Activated naive CD8-positive, alpha-beta T cell treated with anti-CD3 and anti-CD28 coated beads, Interleukin-2, amount 10 ng/mL, durations not matched to agents 7 days and 5 days (primary cell): ENCODE data around the gene BLCAP. TPM values are rescaled to one million over a fixed set of nuclear protein-coding genes. Genes with fewer than 3 reads are reported as not detected.

Experiments used
- ATAC-seq: fragments of 150-1000 bp; cut with Tn5 transposase; one replicate; pipeline ENCODE4 v1.10.0; 2021; ENCODE audit warnings: low read depth, moderate library complexity
- POLR2A ChIA-PET: fragments of 350-600 bp; sonication (Branson Sonifier 250); formaldehyde crosslinking; loops from one replicate; lab custom pipeline; 2021; ENCODE audit warnings: antibody characterized with exemption; lab: Charles Lee
- DNase-seq: peaks from one replicate; pipeline ENCODE4 v3.0.0; 2021
- H3K27ac Mint-ChIP-seq: one replicate; pipeline ENCODE4 v1.8.0; 2022; ENCODE audit warnings: mild to moderate bottlenecking, mixed read lengths
- H3K27me3 Mint-ChIP-seq: one replicate; pipeline ENCODE4 v1.8.0; 2022; ENCODE audit warnings: mild to moderate bottlenecking, moderate library complexity, mixed read lengths
- H3K36me3 Mint-ChIP-seq: one replicate; pipeline ENCODE4 v1.8.0; 2021; ENCODE audit warnings: mild to moderate bottlenecking, mixed read lengths
- H3K4me1 Mint-ChIP-seq: one replicate; pipeline ENCODE4 v1.8.0; 2021; ENCODE audit warnings: mixed read lengths
- H3K4me3 Mint-ChIP-seq: one replicate; pipeline ENCODE4 v1.8.0; 2022; ENCODE audit warnings: mild to moderate bottlenecking, moderate library complexity, mixed read lengths
- H3K9me3 Mint-ChIP-seq: one replicate; pipeline ENCODE4 v1.8.0; 2021; ENCODE audit warnings: mixed read lengths
- total RNA-seq, 2 experiments: library from RNA; stranded (reverse); gene quantifications; one replicate each; pipeline ENCODE4 v1.2.3, GENCODE V29; 2021

The BLCAP gene
- total RNA-seq, 2 experiments from 2014 or later = 51.0 to 54.6 TPM

DNA sequence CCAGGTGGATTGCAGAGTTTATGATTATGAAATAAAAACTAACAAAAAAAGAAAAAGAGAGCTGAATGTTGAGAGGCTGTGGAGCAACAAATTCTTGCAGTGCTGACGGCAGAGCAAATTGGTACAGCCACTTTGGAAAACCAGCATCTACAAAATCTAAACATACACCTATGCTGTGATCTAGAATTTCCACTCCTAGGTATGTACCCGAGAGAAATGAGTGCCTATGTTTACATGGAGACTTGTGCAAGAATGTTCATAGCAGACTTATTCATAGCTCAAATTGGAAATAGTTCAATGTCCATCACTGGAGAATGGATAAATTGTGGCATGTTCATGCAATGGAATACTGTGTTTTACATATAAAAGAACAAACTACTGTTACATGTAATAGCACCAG is 3.0 kb upstream of the BLCAP start:
- ATAC-seq = no peak
- peaks cover 30% of the 10 kb centered on the region for H3K4me1 Mint-ChIP-seq
- no peak overlapping the region for H3K4me3 Mint-ChIP-seq
- no peaks in the 10 kb centered on the region for H3K36me3 Mint-ChIP-seq
- no peak overlapping the region for H3K27ac Mint-ChIP-seq
- POLR2A ChIA-PET = no interaction called here
- no peak for DNase-seq
- peaks cover 2% of the 10 kb centered on the region for H3K27me3 Mint-ChIP-seq
- H3K9me3 Mint-ChIP-seq = no peaks in the 10 kb centered on the region

DNA sequence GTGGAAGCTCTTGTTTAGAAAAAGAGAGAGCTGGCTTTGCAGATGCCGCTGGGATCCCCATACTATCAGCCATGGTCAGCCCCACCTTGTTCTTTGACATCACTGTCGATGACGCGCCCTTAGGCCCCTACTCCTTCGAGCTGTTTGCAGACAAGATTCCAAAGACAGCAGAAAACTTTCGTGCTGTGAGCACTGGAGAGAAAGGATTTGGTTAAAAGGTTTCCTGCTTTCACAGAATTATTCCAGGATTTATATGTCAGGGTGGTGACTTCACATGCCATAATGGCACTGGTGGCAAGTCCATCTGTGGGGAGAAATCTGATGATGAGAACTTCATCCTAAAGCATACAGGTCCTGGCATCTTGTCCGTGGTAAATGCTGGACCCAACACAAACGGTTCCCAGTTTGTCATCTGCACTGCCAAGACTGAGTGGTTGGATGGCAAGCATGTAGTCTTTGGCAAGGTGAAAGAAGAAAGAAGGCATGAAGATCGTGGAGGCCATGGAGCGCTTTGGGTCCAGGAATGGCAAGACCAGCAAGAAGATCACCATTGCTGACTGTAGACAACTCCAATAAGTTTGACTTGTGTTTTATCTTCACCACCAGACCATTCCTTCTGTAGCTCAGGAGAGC is 2.4 kb upstream of the BLCAP start:
- no peak for DNase-seq
- Mint-ChIP-seq H3K4me1 (peaks cover 33% of the 10 kb centered on the region), H3K27ac (no peak overlapping the region), H3K4me3 (no peak overlapping the region), H3K36me3 (no peaks in the 10 kb centered on the region), H3K27me3 (peaks cover 2% of the 10 kb centered on the region), H3K9me3 (no peaks in the 10 kb centered on the region)
- POLR2A ChIA-PET = no interaction called here
- no peak for ATAC-seq

DNA sequence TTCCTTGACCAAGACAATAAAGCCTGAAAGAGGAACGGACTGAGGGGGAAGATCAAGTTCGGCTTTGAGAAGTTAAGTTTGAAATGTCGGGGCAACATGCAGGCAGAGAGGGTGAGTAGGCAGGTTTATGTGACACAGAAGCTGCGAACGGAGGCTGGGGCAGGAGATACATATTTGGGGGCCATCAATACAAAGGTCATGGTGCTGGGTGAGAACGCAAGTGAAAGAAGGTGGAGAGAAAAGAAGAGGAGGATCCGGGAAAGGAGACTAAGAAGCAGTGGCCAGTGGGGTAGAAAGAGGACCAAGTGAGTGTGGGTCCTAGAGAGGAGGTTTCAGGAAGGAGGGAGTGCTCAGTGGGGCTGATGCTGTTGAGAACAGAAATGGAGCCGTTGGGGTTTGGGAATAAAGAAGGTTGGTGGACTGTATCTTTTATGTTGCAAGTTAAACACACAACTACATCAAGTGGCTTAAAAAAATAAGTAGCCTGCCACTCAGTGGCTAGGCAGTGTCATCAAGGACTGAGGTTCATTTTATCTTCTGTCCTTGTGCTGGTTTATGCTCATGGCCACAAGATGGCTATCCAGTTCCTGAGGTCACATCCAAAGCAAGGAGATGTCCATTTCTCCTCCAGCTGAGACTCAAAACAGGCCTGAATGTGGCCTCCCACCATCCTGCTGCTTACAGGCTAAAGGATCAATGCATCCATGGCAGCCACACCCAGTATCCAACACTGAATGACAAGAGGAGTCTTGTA is 1.7 kb upstream of the BLCAP start:
- Mint-ChIP-seq H3K27me3 (peaks cover 2% of the 10 kb centered on the region), H3K36me3 (no peaks in the 10 kb centered on the region), H3K27ac (no peak overlapping the region), H3K4me1 (peaks cover 36% of the 10 kb centered on the region), H3K9me3 (no peaks in the 10 kb centered on the region), H3K4me3 (peak overlapping the region; percentile 8)
- no peak for DNase-seq
- no peak for ATAC-seq
- POLR2A ChIA-PET = interaction anchor here (1.0 to 1.3 kb wide), 2 partner anchors 265 to 340 kb away, joined by 3 to 4 read pairs; no protein-coding TSS in a partner anchor

DNA sequence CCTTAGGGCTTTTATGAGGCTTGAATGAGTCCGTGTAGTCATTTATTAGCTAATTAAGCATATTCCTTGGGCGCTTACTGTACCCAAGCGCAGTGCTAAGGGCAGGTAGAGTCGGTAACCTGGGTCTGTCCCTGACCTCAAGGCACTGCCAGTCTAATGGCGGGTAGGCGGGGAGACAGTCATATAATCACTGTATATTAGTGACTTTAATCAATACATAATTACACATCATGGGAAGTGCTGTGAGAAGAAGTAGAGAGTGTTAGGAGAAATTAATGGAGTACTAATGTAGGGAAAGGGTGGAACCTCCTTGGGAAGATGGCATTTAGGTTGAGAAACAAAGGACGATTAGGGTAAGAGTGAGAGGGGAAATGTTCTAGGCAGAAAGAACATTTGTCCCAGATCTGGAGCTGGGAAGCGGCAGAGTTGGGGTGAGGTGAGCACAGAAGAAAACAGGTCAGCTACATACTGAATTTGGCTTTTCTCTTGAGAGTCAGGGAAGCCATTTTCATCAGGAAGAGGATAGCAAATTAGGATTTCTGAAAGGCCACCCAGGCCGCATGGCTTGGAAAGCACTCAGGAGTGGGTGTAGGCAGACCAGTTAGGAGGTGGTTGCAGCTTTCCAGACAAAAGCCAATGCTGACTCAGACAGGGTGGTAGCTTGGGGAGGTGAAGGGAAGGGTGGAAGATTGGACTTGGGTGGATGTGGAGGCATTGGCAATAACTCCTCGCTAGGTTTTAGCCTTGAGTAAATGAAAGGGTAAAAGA is 954 bp upstream of the BLCAP start:
- POLR2A ChIA-PET = interaction anchor here (0.5 to 1.3 kb wide), 4 partner anchors 149 to 778 kb away, joined by 3 to 4 read pairs (median 3); no protein-coding TSS in a partner anchor
- H3K27me3 Mint-ChIP-seq = peaks cover 2% of the 10 kb centered on the region
- no peak for DNase-seq

DNA sequence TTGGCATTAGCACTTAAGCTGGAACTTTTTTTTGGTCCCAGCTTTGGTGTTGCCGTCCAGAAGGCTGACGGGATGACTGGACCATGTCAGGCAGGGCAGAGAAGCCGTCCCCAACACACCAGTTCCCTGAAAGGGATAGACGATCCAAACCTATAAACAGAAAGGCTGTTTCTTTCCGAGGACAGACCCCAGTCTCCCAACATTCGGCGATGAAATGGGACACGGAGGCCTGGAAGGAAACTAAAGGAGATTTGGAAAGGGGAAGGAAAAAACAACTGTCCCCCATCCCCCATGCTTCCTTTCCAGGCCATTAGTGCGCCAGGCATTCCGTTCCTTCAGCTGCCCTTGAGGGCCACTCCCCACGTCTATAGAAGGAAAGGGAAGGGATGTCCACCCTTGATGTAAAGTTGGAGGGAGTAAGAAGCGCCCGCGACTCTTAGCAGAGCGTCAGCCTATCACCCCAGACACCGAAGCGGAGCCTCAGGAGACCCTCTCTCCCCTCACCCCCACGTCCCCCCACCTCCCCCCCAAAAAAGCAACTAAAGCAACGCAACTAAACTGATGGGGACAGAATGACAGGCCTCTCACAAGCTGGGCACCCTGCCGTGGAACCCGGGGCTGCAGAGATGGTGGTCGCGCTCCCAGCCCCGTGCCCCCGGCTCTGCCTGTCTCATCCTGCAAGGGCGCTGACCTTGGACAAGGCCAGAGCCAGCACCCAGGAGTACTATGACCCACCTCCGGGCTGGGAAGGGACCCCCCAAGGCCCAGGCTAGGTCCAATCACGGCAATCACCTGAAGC is 638 bp downstream of the BLCAP start:
- POLR2A ChIA-PET = no interaction called here
- ATAC-seq (no peak), DNase-seq (no peak)
- Mint-ChIP-seq H3K27me3 (peaks cover 2% of the 10 kb centered on the region), H3K4me3 (peak overlapping the region; percentile 89), H3K9me3 (no peaks in the 10 kb centered on the region), H3K36me3 (peaks cover 1% of the 10 kb centered on the region), H3K4me1 (peaks cover 39% of the 10 kb centered on the region), H3K27ac (peak overlapping the region; percentile 98)

More for the DNA sequence above, 954 bp upstream of the BLCAP start:
- Mint-ChIP-seq H3K4me3 (peak overlapping the region; percentile 89), H3K9me3 (no peaks in the 10 kb centered on the region), H3K27ac (peak overlapping the region; percentile 98), H3K4me1 (peaks cover 36% of the 10 kb centered on the region), H3K36me3 (no peaks in the 10 kb centered on the region)
- ATAC-seq = peak; percentile 2

DNA sequence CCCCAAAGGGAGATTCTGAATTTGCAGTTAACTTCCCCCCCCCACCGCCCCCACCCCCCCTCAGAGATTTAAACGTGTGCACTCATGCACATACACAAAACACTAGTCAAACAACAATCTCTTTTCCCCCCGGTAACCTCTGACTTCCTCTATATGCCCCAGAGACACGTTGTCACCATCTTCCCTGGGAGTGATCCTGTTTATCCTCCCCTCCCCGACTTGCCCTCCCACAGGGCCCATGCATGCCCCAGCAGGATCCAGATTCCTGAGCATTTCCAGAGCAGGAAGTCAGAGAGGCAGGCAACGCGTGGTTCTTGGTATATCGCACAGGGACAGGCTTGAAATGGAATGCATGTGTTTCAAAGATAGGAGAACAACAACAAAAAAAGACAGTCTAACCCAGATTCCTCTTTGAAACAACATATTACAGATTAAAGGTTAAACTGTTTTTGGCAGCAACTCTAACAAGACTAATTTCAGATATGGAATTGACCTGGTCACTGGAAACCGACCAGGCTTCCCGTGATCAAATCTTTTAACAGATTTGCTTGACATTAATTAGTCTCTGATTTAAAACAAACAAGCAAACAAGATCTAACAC is 1.3 kb downstream of the BLCAP start:
- DNase-seq = no peak
- no peaks in the 10 kb centered on the region for H3K9me3 Mint-ChIP-seq
- POLR2A ChIA-PET = no interaction called here
- peaks cover 2% of the 10 kb centered on the region for H3K27me3 Mint-ChIP-seq
- peaks cover 1% of the 10 kb centered on the region for H3K36me3 Mint-ChIP-seq
- peak overlapping the region; percentile 98 for H3K27ac Mint-ChIP-seq
- ATAC-seq = no peak
- H3K4me3 Mint-ChIP-seq = peak overlapping the region; percentile 89
- peaks cover 41% of the 10 kb centered on the region for H3K4me1 Mint-ChIP-seq

DNA sequence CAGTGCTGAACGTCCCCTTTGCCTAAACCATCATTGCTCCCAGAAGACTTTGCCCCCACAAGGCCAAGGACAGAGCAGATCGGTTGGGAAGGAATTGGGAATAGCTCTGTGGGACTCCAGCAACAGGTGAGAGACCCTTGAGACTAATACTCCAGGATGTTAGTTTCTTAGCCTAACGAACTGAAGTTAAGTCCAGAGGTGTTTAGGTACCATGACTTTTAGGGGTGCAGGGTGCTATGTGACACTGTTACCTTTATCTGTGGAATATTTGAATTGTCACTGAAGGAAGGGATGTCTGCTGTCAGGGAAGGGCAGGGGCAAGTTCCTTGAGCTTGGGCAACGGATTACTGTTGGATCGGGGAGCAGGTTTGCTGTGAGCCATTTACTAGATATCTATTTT is 1.9 kb downstream of the BLCAP start:
- H3K27me3 Mint-ChIP-seq = no peaks in the 10 kb centered on the region
- peak overlapping the region; percentile 89 for H3K4me3 Mint-ChIP-seq
- H3K27ac Mint-ChIP-seq = no peak overlapping the region
- H3K9me3 Mint-ChIP-seq = no peaks in the 10 kb centered on the region
- POLR2A ChIA-PET = no interaction called here
- H3K4me1 Mint-ChIP-seq = peaks cover 41% of the 10 kb centered on the region
- ATAC-seq (no peak), DNase-seq (no peak)
- H3K36me3 Mint-ChIP-seq = peaks cover 2% of the 10 kb centered on the region

DNA sequence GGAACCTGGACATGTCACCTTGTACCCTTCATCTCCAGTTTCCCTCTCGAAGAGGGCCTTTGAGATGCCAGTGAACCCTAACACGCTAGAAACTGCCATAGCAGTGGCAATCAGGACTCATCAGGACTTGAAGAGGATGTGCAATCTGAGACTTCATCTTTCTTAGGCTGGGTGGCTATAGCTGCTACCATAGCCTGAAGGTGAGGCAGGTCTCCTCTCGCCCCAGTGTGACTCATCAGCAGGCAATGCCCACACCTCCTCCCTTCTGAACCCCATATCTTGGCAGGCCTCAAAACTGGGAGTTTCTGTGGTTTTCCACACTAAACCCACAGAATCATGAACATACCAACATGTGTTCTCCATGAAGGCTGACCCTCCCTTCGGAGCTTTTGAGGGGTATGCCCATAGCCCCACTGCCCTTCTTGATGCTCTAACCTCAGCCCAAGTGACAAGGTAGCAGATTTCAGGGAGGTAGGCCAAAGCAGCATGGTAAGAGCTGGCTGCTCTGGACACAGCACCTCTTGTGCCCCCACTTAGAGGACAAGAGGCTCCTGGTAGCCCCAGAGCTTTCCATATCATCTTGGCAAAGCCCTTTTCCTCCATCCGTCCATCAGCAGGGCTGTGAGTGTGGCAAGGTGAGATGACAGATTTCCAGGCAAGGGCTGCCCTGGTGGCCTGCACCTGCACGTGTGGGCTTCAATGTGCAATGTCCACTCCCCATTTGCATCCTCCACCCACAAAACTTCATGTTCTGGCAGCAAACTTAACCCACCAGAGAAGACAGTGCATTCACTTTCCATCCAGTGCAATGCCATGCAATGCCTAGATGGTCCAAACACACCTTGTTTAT is 2.6 kb downstream of the BLCAP start:
- Mint-ChIP-seq H3K9me3 (no peaks in the 10 kb centered on the region), H3K27ac (no peak overlapping the region), H3K36me3 (peaks cover 5% of the 10 kb centered on the region), H3K4me1 (peaks cover 45% of the 10 kb centered on the region), H3K4me3 (peak overlapping the region; percentile 14), H3K27me3 (no peaks in the 10 kb centered on the region)
- POLR2A ChIA-PET = no interaction called here
- DNase-seq (no peak), ATAC-seq (no peak)

DNA sequence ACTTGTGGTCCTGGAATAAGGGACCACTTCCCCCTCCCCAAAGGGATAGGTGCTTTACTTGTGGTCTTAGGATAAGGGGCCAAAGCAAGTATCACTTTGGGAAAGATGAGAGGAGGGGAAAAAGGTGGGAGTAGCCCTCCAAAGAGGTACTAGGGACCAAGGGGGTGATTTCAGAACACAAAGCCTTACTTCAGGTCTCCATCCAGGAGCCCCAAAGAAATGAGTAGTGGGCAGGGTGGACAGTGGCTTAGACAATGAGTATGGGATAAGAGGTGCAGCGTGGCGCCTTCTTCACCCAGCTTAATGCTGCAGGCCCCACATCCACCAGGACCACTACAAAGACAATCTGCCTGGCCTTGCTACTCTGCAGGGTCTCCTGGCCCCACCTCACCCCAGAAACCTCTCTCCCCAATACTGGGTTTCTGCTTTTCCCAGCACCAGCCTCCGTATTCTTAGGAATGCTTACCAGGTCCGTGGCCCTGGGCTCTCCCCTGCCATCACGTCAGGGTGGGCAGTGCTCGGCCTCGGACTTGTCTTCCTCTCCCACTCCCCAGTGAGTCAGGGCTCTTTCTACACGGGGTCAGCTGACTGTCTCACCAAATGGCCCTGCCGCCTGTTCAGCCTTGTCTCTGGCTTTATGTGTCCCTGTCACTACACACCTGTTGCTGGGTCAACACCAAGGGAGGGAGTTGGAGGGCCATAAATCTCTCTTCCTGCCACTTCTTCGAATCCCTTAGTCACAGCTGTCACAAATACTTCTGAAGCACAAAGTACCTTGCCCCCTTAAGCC is 3.6 kb downstream of the BLCAP start:
- Mint-ChIP-seq H3K27ac (no peak overlapping the region), H3K27me3 (no peaks in the 10 kb centered on the region), H3K4me1 (peaks cover 43% of the 10 kb centered on the region), H3K4me3 (peak overlapping the region; percentile 11), H3K9me3 (no peaks in the 10 kb centered on the region), H3K36me3 (peaks cover 5% of the 10 kb centered on the region)
- ATAC-seq = no peak
- POLR2A ChIA-PET = no interaction called here
- no peak for DNase-seq

DNA sequence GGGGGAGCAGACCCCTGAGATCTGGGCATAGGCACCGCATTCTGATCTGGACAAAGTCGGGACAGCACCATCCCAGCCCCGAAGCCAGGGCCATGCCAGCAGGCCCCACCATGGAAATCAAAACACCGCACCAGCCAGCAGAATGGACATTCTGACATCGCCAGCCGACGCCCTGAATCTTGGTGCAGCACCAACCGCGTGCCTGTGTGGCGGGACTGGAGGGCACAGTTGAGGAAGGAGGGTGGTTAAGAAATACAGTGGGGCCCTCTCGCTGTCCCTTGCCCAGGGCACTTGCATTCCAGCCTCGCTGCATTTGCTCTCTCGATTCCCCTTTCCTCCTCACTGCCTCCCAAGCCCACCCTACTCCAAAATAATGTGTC is 4.7 kb downstream of the BLCAP start:
- no peak overlapping the region for H3K4me3 Mint-ChIP-seq
- H3K36me3 Mint-ChIP-seq = peaks cover 8% of the 10 kb centered on the region
- ATAC-seq (no peak), DNase-seq (no peak)
- peaks cover 36% of the 10 kb centered on the region for H3K4me1 Mint-ChIP-seq
- no peaks in the 10 kb centered on the region for H3K9me3 Mint-ChIP-seq
- POLR2A ChIA-PET = no interaction called here
- no peak overlapping the region for H3K27ac Mint-ChIP-seq
- H3K27me3 Mint-ChIP-seq = no peaks in the 10 kb centered on the region

DNA sequence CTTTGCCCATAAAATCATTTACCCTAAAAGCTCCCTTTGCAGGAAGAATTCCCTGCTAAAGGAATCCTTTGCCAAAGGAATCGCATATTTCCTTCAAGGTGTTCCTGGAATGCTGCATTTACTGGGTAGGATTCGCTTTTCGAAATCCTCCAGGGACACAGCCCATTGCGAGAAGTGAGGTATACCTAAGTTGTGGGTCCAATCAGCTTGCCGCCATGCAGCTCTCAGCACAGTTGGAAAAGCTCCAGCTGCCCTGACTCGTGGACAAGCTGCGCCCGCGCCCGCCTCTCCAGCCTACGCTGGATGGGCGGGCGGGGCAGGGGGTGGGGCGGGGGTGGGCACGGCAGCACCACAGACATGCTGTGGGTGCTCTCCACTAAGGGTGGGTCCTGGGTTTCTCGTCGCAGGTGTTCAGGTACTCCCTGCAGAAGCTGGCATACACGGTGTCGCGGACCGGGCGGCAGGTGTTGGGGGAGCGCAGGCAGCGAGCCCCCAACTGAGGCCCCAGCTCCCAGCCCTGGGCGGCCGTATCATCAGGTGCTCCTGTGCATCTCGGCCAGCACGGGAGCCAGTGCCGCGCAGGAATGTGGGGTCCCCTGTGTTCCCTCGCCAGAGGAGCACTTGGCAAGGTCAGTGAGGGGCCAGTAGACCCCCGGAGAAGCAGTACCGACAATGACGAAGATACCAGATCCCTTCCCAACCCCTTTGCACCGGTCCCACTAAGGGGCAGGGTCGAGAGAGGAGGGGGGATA is 5.2 kb downstream of the BLCAP start:
- POLR2A ChIA-PET = no interaction called here
- peaks cover 12% of the 10 kb centered on the region for H3K36me3 Mint-ChIP-seq
- H3K27me3 Mint-ChIP-seq = no peaks in the 10 kb centered on the region
- no peak overlapping the region for H3K4me3 Mint-ChIP-seq
- peaks cover 34% of the 10 kb centered on the region for H3K4me1 Mint-ChIP-seq
- no peak overlapping the region for H3K27ac Mint-ChIP-seq
- ATAC-seq = no peak
- no peak for DNase-seq
- H3K9me3 Mint-ChIP-seq = no peaks in the 10 kb centered on the region
